GM12872 (cell line): Measurements from ENCODE around the gene TANC2.
A peak's percentile ranks its signal among the peaks of the same experiment; 100 is the strongest.

Experiments used
- TF ChIP-seq, protein P1 (sequence below): IDR thresholded peaks from 3 replicates; pipeline ENCODE4 v1.5.1; 2011; ENCODE audit warnings: low read depth, mild to moderate bottlenecking, low read length, moderate library complexity; ENCODE audit not compliant: insufficient read depth

The TANC2 gene

GRCh38 chr17:62965174-62965685 is 805 bp upstream of the TANC2 start:
- TF ChIP-seq, protein P1, sequence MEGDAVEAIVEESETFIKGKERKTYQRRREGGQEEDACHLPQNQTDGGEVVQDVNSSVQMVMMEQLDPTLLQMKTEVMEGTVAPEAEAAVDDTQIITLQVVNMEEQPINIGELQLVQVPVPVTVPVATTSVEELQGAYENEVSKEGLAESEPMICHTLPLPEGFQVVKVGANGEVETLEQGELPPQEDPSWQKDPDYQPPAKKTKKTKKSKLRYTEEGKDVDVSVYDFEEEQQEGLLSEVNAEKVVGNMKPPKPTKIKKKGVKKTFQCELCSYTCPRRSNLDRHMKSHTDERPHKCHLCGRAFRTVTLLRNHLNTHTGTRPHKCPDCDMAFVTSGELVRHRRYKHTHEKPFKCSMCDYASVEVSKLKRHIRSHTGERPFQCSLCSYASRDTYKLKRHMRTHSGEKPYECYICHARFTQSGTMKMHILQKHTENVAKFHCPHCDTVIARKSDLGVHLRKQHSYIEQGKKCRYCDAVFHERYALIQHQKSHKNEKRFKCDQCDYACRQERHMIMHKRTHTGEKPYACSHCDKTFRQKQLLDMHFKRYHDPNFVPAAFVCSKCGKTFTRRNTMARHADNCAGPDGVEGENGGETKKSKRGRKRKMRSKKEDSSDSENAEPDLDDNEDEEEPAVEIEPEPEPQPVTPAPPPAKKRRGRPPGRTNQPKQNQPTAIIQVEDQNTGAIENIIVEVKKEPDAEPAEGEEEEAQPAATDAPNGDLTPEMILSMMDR = no peak

DNA sequence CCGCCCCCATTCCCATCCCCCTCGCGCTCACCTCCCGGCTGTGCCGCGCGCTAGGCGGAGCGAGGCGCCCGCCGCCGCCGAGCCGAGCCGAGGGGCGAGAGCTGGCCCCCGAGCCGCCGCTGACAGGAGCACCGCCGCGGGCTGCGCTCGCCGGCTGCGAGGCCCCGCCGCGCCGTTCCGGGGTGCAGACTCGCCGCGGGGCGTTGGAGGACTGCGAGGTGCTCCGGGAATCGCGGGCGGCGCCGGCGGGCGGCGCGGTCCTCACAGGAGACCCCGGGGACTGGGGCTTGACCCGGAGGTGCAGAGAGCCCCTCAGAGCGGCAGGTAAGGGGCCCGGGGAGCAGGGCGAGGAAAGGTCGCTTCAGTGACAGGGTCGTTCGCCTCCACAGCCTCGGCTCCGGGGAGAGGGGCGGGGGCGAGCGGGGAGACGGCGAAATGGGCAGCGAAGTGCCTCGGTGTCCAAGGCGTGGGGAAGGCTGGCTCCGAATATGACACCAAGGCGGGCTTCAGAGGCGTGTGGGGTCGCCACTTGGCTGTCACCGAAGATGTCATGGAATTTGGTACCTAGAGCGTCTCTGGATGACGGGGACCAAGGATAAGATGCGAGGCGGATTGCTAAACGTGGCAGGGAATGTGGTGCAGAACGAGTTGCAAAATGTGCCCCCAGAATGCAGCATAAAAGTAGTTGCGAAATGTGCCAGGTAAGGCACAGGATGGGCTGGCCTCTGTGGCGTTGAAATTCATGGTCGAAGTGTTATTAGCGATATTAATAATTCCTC is 580 bp downstream of the TANC2 start:
- TF ChIP-seq, protein P1 = no peak

- TF ChIP-seq, protein P1 = no peak
Observed at GRCh38 chr17:62967205-62967529, 1.1 kb downstream of the TANC2 start.

- TF ChIP-seq, protein P1 = peak; percentile 78
Observed at GRCh38 chr17:62968445-62968923, 2.4 kb downstream of the TANC2 start.

DNA sequence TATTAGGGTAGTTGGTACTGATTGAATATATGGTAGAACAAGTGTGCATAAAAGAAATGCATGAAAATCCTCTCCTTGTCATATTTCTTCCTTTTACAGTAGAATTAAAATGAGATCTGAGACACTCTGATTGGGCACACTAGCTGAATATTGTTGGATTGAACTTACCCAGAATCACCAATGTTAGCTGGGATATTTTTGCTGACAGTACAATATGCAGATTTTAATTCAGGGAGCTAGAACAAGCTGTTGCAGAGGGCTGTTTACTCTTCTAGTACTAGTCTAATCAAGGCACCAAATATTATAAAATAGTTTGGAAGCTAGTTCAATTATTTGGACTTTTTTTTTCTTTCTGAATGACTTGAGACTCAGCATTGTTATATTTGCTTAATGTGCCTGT is 4.6 kb downstream of the TANC2 start:
- TF ChIP-seq, protein P1 = no peak

DNA sequence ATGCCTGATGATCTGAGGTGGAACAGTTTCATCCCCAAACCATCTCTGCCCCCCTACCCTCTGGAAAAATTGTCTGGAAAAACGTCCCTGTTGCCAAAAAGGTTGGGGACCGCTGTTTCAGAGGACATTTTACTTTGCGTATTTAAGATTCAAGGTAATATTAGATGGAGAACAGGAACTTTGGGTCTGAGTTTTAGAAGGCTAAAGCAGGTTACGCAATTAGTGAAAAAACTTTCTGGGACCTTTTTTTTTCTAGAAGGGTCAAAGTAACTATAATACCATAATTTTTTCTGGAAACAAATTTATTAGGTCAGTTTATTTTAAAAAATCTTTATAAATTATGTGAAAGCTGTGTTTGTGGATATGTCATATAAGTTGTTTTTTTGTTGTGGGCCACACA is 5.8 kb downstream of the TANC2 start:
- TF ChIP-seq, protein P1 = no peak

DNA sequence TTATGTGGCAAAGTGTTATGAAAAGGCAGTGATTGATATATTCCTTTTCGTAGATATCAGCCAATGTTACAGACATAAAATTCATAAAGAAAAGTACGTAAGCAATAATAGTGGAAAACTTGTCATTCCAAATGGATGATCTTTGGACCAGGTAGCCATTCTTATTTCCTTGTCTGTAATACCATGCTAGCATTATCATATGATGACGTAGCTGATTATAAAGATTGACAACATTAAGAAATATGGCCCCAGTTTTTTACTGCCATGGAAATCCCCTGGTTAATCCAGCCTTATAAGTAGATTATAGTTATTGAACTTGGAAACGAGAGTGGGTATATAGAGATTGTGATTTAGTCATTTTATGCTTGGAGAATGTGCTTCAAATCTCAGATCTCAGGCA is 8.8 kb downstream of the TANC2 start:
- TF ChIP-seq, protein P1 = no peak
